ENCODE results near the gene SDSL.

DNA sequence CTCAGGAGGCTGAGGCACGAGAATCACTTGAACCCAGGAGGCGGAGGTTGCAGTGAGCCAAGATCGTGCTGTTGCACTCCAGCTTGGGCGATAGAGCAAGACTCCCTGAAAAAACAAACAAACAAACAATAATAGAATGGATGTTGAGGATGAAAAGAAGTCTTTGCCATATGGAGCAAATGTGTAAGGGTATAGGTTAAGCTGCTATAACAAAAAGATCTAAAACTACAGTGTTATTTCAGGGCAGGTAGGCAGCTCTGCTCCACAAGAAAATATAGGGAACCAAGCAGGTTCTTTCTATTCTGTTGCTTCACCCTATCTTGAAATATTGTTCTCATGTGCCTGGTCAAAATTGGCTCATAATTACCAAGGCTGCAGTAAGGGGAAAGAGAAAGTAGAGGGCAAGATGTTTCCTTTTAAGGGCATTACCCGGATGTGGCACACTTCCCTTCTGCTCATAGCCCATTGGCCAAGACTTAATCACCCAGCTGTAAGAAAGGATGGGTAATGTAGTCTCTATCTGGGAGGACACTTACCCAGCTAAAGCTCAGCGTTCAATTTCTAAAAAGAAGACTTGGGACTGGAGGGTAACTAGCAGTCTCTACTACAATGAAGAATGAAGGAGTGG, 23.5 kb downstream of the SDSL start:
- TF ChIP-seq, protein P1, sequence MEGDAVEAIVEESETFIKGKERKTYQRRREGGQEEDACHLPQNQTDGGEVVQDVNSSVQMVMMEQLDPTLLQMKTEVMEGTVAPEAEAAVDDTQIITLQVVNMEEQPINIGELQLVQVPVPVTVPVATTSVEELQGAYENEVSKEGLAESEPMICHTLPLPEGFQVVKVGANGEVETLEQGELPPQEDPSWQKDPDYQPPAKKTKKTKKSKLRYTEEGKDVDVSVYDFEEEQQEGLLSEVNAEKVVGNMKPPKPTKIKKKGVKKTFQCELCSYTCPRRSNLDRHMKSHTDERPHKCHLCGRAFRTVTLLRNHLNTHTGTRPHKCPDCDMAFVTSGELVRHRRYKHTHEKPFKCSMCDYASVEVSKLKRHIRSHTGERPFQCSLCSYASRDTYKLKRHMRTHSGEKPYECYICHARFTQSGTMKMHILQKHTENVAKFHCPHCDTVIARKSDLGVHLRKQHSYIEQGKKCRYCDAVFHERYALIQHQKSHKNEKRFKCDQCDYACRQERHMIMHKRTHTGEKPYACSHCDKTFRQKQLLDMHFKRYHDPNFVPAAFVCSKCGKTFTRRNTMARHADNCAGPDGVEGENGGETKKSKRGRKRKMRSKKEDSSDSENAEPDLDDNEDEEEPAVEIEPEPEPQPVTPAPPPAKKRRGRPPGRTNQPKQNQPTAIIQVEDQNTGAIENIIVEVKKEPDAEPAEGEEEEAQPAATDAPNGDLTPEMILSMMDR (IDR thresholded peaks at IDR 0.05; ENCODE audit: low read depth, low read length, poor library complexity, severe bottlenecking), result no peak
- no peak for TF ChIP-seq EZH2phosphoT487 (IDR thresholded peaks at IDR 0.05; ENCODE audit: borderline replicate concordance, low read length)
